Astrocyte (in vitro differentiated cells and primary cell): Measurements from ENCODE around the gene TUB. TPM values are rescaled to one million over a fixed set of nuclear protein-coding genes. Genes with fewer than 3 reads are reported as not detected.

Source experiments
- DNase-seq: peaks from one replicate; pipeline ENCODE4 v3.0.0-alpha.2; 2010; ENCODE audit warnings: low read depth
- FAIRE-seq: peaks from 2 replicates; lab custom pipeline; 2011; peaks lifted over from hg19 to GRCh38; lab: Jason Lieb, UNC
- H2AFZ ChIP-seq: 2 replicates; pipeline ENCODE4 v1.6.0; 2012; ENCODE audit warnings: low read depth, low read length, inconsistent platforms
- H3K27ac ChIP-seq: 2 replicates; pipeline ENCODE4 v1.5.1; 2011; ENCODE audit warnings: low read depth, low read length, inconsistent platforms
- H3K27me3 ChIP-seq: 2 replicates; pipeline ENCODE4 v1.6.0; 2011; ENCODE audit warnings: low read length, inconsistent platforms; ENCODE audit not compliant: insufficient read depth
- H3K36me3 ChIP-seq: 2 replicates; pipeline ENCODE4 v1.5.1; 2011; ENCODE audit warnings: low read length, inconsistent platforms; ENCODE audit not compliant: insufficient read depth
- H3K4me1 ChIP-seq: 2 replicates; pipeline ENCODE4 v1.5.1; 2011; ENCODE audit warnings: low read length, inconsistent platforms; ENCODE audit not compliant: insufficient read depth
- H3K4me2 ChIP-seq: 2 replicates; pipeline ENCODE4 v1.6.0; 2012; ENCODE audit warnings: low read length, inconsistent platforms
- H3K4me3 ChIP-seq: 2 replicates; pipeline ENCODE4 v1.5.1; 2011; ENCODE audit warnings: low read depth, mild to moderate bottlenecking, low read length, inconsistent platforms; ENCODE audit not compliant: insufficient read depth
- H3K79me2 ChIP-seq: 2 replicates; pipeline ENCODE4 v1.6.0; 2012; ENCODE audit warnings: mild to moderate bottlenecking, low read length, inconsistent platforms; ENCODE audit not compliant: insufficient read depth
- H3K9ac ChIP-seq: 2 replicates; pipeline ENCODE4 v1.6.0; 2012; ENCODE audit warnings: mild to moderate bottlenecking, low read length, inconsistent platforms
- H3K9me3 ChIP-seq: 2 replicates; pipeline ENCODE4 v1.5.1; 2012; ENCODE audit warnings: low read depth, mild to moderate bottlenecking, low read length, inconsistent platforms; ENCODE audit not compliant: insufficient read depth
- H4K20me1 ChIP-seq: 2 replicates; pipeline ENCODE4 v1.6.0; 2012; ENCODE audit warnings: low read length, inconsistent platforms; ENCODE audit not compliant: insufficient read depth
- H3K27ac Mint-ChIP-seq: one replicate; pipeline ENCODE4 v1.8.0; 2021; ENCODE audit warnings: mild to moderate bottlenecking, mixed read lengths; ENCODE audit not compliant: unreplicated experiment
- H3K27me3 Mint-ChIP-seq: one replicate; pipeline ENCODE4 v1.8.0; 2021; ENCODE audit warnings: low read depth, mixed read lengths; ENCODE audit not compliant: unreplicated experiment
- H3K36me3 Mint-ChIP-seq: one replicate; pipeline ENCODE4 v1.8.0; 2021; ENCODE audit warnings: low read depth, mixed read lengths; ENCODE audit not compliant: unreplicated experiment
- H3K4me1 Mint-ChIP-seq: one replicate; pipeline ENCODE4 v1.8.0; 2021; ENCODE audit warnings: low read depth, mixed read lengths; ENCODE audit not compliant: unreplicated experiment
- H3K4me3 Mint-ChIP-seq: one replicate; pipeline ENCODE4 v1.8.0; 2021; ENCODE audit warnings: mild to moderate bottlenecking, moderate library complexity, mixed read lengths; ENCODE audit not compliant: unreplicated experiment
- H3K9me3 Mint-ChIP-seq: one replicate; pipeline ENCODE4 v1.8.0; 2021; ENCODE audit warnings: mild to moderate bottlenecking, mixed read lengths; ENCODE audit not compliant: unreplicated experiment
- EZH2 ChIP-seq: IDR thresholded peaks from 2 replicates; pipeline ENCODE4 v1.6.1; 2012; ENCODE audit warnings: mild to moderate bottlenecking, low read length, inconsistent platforms; ENCODE audit not compliant: insufficient read depth
- total RNA-seq: library from RNA; stranded (reverse); gene quantifications from 2 replicates; pipeline ENCODE4 v1.2.1, GENCODE V29; 2021
- TF ChIP-seq, protein P1 (sequence below): IDR thresholded peaks from 2 replicates; pipeline ENCODE4 v1.5.1; 2011; ENCODE audit warnings: low read depth, mild to moderate bottlenecking, inconsistent platforms, low read length, moderate library complexity; ENCODE audit not compliant: insufficient read depth

Gene TUB
- total RNA-seq, 1 donor from 2014 or later, result 5.7 TPM

DNA sequence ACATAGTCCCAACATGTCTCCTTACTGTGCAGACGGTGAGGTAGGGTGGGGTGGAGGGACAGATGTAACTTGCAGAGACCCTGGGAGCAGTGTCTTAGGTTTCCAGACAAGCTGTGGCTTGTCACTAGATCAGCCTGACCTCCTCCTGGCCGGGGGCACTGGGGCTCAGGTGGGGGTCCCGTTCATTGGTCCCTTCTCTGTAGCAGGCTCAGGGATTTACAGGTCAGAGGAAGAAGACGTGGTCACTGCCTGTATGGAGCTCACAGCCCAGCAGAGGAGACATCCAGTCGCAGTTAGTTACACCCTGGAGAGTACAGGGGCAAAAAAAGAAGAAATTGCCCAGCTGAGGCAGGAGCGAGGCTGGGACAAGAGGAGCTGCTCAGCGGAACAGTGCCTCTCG is 22.0 kb upstream of the TUB start:
- no peaks in the 10 kb centered on the region for H3K36me3 ChIP-seq
- no peaks in the 10 kb centered on the region for H3K9me3 ChIP-seq
- FAIRE-seq, result no peak
- H4K20me1 ChIP-seq, result no peaks in the 10 kb centered on the region
- no peak for DNase-seq
- H3K27me3 ChIP-seq, result no peaks in the 10 kb centered on the region
- H3K9ac ChIP-seq, result no peak overlapping the region
- H3K27ac ChIP-seq, result no peak overlapping the region
- H3K4me1 ChIP-seq, result no peaks in the 10 kb centered on the region
- H3K79me2 ChIP-seq, result no peaks in the 10 kb centered on the region
- H2AFZ ChIP-seq, result no peak overlapping the region
- H3K4me1 Mint-ChIP-seq, result no peaks in the 10 kb centered on the region
- H3K27me3 Mint-ChIP-seq, result peaks cover 30% of the 10 kb centered on the region
- H3K9me3 Mint-ChIP-seq, result no peaks in the 10 kb centered on the region
- H3K4me3 Mint-ChIP-seq, result no peak overlapping the region
- H3K4me3 ChIP-seq, result no peak overlapping the region
- TF ChIP-seq, protein P1, sequence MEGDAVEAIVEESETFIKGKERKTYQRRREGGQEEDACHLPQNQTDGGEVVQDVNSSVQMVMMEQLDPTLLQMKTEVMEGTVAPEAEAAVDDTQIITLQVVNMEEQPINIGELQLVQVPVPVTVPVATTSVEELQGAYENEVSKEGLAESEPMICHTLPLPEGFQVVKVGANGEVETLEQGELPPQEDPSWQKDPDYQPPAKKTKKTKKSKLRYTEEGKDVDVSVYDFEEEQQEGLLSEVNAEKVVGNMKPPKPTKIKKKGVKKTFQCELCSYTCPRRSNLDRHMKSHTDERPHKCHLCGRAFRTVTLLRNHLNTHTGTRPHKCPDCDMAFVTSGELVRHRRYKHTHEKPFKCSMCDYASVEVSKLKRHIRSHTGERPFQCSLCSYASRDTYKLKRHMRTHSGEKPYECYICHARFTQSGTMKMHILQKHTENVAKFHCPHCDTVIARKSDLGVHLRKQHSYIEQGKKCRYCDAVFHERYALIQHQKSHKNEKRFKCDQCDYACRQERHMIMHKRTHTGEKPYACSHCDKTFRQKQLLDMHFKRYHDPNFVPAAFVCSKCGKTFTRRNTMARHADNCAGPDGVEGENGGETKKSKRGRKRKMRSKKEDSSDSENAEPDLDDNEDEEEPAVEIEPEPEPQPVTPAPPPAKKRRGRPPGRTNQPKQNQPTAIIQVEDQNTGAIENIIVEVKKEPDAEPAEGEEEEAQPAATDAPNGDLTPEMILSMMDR, result no peak
- TF ChIP-seq EZH2, result no peak
- H3K4me2 ChIP-seq, result no peak overlapping the region
- H3K36me3 Mint-ChIP-seq, result no peaks in the 10 kb centered on the region
- H3K27ac Mint-ChIP-seq, result no peak overlapping the region

DNA sequence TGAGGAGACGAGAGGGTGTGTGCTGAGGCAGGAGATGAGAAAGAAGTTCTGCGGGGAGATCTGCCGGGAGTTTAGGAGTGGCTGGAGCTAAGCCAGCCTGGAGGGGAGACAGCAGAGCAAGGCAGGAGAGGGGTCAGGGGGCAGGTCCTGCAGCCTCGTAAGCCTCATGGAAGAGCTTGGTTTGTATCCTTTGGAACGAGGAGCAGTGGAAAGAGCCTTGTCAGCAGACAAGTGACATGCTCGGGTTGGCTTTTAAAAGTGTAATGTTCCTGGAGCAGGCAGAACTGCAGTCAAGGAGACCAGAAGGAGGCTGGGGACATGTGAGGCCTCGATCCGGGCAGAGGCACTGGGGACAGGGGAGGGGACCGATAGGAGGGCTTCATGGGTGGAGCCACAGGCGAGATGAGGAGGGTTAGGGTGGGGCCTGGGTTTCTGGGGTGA is 21.4 kb upstream of the TUB start:
- Histone ChIP-seq H4K20me1 (no peaks in the 10 kb centered on the region), H3K4me2 (no peak overlapping the region), H2AFZ (no peak overlapping the region), H3K79me2 (no peaks in the 10 kb centered on the region), H3K9me3 (no peaks in the 10 kb centered on the region), H3K9ac (no peak overlapping the region), H3K36me3 (no peaks in the 10 kb centered on the region), H3K27me3 (no peaks in the 10 kb centered on the region), H3K27ac (no peak overlapping the region), H3K4me1 (no peaks in the 10 kb centered on the region), H3K4me3 (no peak overlapping the region)
- DNase-seq (no peak), FAIRE-seq (no peak)
- H3K36me3 Mint-ChIP-seq, result no peaks in the 10 kb centered on the region
- no peaks in the 10 kb centered on the region for H3K9me3 Mint-ChIP-seq
- peaks cover 35% of the 10 kb centered on the region for H3K27me3 Mint-ChIP-seq
- no peak overlapping the region for H3K27ac Mint-ChIP-seq
- H3K4me1 Mint-ChIP-seq, result no peaks in the 10 kb centered on the region
- TF ChIP-seq EZH2, result no peak
- TF ChIP-seq, protein P1, result no peak
- no peak overlapping the region for H3K4me3 Mint-ChIP-seq

DNA sequence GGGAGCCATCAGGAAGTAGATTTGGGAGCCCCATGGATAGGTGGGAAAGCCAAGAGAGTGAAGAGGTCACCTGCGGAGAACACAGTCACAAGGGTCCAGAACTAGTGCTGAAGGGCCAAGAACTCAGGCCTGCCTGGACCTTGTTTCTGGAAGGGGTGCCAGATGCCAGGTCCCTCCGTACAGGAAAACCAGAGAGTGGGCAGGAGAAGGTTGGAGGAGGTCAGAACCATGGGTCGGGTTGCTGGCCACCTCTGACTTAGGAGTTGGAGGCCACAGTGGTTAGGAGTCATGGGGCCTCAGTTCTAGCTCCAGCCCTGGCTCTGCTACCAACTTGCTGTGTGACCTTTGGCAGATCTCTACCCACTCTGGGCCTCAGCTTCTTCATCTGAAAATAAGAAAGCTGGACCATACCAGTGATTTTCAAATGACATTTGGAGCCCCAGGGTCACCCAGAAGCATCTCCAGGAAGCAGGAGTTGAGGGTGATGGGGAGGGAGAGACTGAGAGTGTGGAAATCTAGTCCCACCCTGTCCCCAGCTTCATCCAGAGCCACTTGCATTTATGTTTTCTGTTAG is 20.8 kb upstream of the TUB start:
- Histone ChIP-seq H4K20me1 (no peaks in the 10 kb centered on the region), H3K9me3 (no peaks in the 10 kb centered on the region), H3K4me1 (no peaks in the 10 kb centered on the region), H3K4me2 (no peak overlapping the region), H3K36me3 (no peaks in the 10 kb centered on the region), H3K27me3 (no peaks in the 10 kb centered on the region), H3K27ac (peak overlapping the region; percentile 13), H2AFZ (no peak overlapping the region), H3K79me2 (no peaks in the 10 kb centered on the region), H3K9ac (peak overlapping the region; percentile 21), H3K4me3 (no peak overlapping the region)
- no peaks in the 10 kb centered on the region for H3K36me3 Mint-ChIP-seq
- FAIRE-seq (no peak), DNase-seq (no peak)
- H3K27me3 Mint-ChIP-seq, result peaks cover 35% of the 10 kb centered on the region
- TF ChIP-seq, protein P1, result no peak
- no peak overlapping the region for H3K27ac Mint-ChIP-seq
- no peak overlapping the region for H3K4me3 Mint-ChIP-seq
- H3K9me3 Mint-ChIP-seq, result no peaks in the 10 kb centered on the region
- no peaks in the 10 kb centered on the region for H3K4me1 Mint-ChIP-seq
